ENCODE data around the gene STRN3.

The STRN3 gene, protein sequence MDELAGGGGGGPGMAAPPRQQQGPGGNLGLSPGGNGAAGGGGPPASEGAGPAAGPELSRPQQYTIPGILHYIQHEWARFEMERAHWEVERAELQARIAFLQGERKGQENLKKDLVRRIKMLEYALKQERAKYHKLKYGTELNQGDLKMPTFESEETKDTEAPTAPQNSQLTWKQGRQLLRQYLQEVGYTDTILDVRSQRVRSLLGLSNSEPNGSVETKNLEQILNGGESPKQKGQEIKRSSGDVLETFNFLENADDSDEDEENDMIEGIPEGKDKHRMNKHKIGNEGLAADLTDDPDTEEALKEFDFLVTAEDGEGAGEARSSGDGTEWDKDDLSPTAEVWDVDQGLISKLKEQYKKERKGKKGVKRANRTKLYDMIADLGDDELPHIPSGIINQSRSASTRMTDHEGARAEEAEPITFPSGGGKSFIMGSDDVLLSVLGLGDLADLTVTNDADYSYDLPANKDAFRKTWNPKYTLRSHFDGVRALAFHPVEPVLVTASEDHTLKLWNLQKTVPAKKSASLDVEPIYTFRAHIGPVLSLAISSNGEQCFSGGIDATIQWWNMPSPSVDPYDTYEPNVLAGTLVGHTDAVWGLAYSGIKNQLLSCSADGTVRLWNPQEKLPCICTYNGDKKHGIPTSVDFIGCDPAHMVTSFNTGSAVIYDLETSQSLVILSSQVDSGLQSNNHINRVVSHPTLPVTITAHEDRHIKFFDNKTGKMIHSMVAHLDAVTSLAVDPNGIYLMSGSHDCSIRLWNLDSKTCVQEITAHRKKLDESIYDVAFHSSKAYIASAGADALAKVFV

DNA sequence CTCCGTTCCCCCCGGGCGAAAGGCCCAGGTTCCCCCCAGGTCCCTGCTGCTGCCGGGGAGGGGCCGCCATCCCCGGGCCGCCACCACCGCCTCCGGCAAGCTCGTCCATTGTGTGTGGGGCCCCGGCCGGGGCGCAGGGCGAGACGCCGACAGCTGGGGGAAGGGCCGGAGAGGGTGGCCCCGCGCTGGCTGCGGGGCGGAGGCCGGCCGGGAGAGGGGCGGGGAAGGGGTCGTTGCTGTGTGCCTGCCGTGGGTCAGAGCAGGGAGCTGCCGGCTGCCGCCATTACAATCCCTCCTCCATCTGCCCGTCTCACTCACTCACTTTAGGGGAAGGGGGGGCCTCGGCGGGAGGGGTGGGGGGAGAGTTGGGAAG lies at the start of gene STRN3:
Gene STRN3, minus strand, starts transcription at position 303 of the 373 bp plus-strand sequence. Its CDS starts 194 bp downstream, at position 109.
- no peaks in the 10 kb centered on the region for H3F3A ChIP-seq (ENCODE audit: insufficient read depth, low read length)
- H3K27ac ChIP-seq (ENCODE audit: low read depth, low read length, poor library complexity, severe bottlenecking): peak within 1 kb of the TSS; percentile 72
- TF ChIP-seq EZH2 (IDR thresholded peaks at IDR 0.05; ENCODE audit: borderline replicate concordance, low read length) (no peak), CTCF (IDR thresholded peaks at IDR 0.05; ENCODE audit: low read length) (no peak)
- H3K9me3 ChIP-seq (ENCODE audit: low read length): no peaks in the 10 kb centered on the region
- no peaks in the 10 kb centered on the region for H3K9me2 ChIP-seq (ENCODE audit: low read depth, low read length)
- H3K36me3 ChIP-seq (ENCODE audit: insufficient read depth, low read length): peaks cover 21% of the 10 kb centered on the region
- H3K4me1 ChIP-seq (ENCODE audit: insufficient read depth, low read length, severe bottlenecking): peaks cover 33% of the 10 kb centered on the region
- H3K9ac ChIP-seq (ENCODE audit: low read length): peak within 1 kb of the TSS; percentile 98
- peak within 1 kb of the TSS; percentile 97 for H3K4me2 ChIP-seq (ENCODE audit: low read length)
- H4K20me1 ChIP-seq (ENCODE audit: insufficient read depth, low read length): no peaks in the 10 kb centered on the region
- no peaks in the 10 kb centered on the region for H3K27me3 ChIP-seq (ENCODE audit: insufficient read depth, low read length)
- H3K4me3 ChIP-seq (ENCODE audit: low read depth, low read length, poor library complexity, severe bottlenecking): peak within 1 kb of the TSS; percentile 95
- no peak within 1 kb of the TSS for H2AFZ ChIP-seq (ENCODE audit: low read length)
- H3K79me2 ChIP-seq (ENCODE audit: insufficient read depth, low read length): peaks cover 47% of the 10 kb centered on the region

GRCh38 chr14:31075144-31075543 lies 49.0 kb upstream of the STRN3 start:
- Histone ChIP-seq H3F3A (ENCODE audit: insufficient read depth, low read length) (no peaks in the 10 kb centered on the region), H4K20me1 (ENCODE audit: insufficient read depth, low read length) (no peaks in the 10 kb centered on the region), H3K79me2 (ENCODE audit: insufficient read depth, low read length) (no peaks in the 10 kb centered on the region), H3K4me3 (ENCODE audit: low read depth, low read length, poor library complexity, severe bottlenecking) (no peak overlapping the region), H3K9ac (ENCODE audit: low read length) (no peak overlapping the region), H3K9me3 (ENCODE audit: low read length) (no peaks in the 10 kb centered on the region), H3K27me3 (ENCODE audit: insufficient read depth, low read length) (no peaks in the 10 kb centered on the region), H3K27ac (ENCODE audit: low read depth, low read length, poor library complexity, severe bottlenecking) (no peak overlapping the region), H2AFZ (ENCODE audit: low read length) (no peak overlapping the region), H3K4me1 (ENCODE audit: insufficient read depth, low read length, severe bottlenecking) (no peaks in the 10 kb centered on the region), H3K9me2 (ENCODE audit: low read depth, low read length) (no peaks in the 10 kb centered on the region), H3K4me2 (ENCODE audit: low read length) (no peak overlapping the region), H3K36me3 (ENCODE audit: insufficient read depth, low read length) (peaks cover 11% of the 10 kb centered on the region; the same call in 1 of the 2 replicates)
- no peak for TF ChIP-seq CTCF (IDR thresholded peaks at IDR 0.05; ENCODE audit: low read length)
- no peak for TF ChIP-seq EZH2 (IDR thresholded peaks at IDR 0.05; ENCODE audit: borderline replicate concordance, low read length)

GRCh38 chr14:31071151-31071550 lies 45.0 kb upstream of the STRN3 start:
- Histone ChIP-seq H3K27ac (ENCODE audit: low read depth, low read length, poor library complexity, severe bottlenecking) (no peak overlapping the region), H3F3A (ENCODE audit: insufficient read depth, low read length) (no peaks in the 10 kb centered on the region), H3K9me2 (ENCODE audit: low read depth, low read length) (no peaks in the 10 kb centered on the region), H2AFZ (ENCODE audit: low read length) (no peak overlapping the region), H3K4me2 (ENCODE audit: low read length) (no peak overlapping the region), H3K36me3 (ENCODE audit: insufficient read depth, low read length) (peaks cover 11% of the 10 kb centered on the region; the same call in 1 of the 2 replicates), H3K9me3 (ENCODE audit: low read length) (no peaks in the 10 kb centered on the region), H3K4me3 (ENCODE audit: low read depth, low read length, poor library complexity, severe bottlenecking) (no peak overlapping the region), H3K4me1 (ENCODE audit: insufficient read depth, low read length, severe bottlenecking) (no peaks in the 10 kb centered on the region), H3K79me2 (ENCODE audit: insufficient read depth, low read length) (no peaks in the 10 kb centered on the region), H4K20me1 (ENCODE audit: insufficient read depth, low read length) (no peaks in the 10 kb centered on the region), H3K27me3 (ENCODE audit: insufficient read depth, low read length) (no peaks in the 10 kb centered on the region), H3K9ac (ENCODE audit: low read length) (no peak overlapping the region)
- TF ChIP-seq EZH2 (IDR thresholded peaks at IDR 0.05; ENCODE audit: borderline replicate concordance, low read length): no peak
- TF ChIP-seq CTCF (IDR thresholded peaks at IDR 0.05; ENCODE audit: low read length): no peak

Measured in OCI-LY1 (cell line).